Aorta (tissue), 5 donors: Measurements from ENCODE around the gene KDM4F. TPM values are rescaled to one million over a fixed set of nuclear protein-coding genes. Genes with fewer than 3 reads are reported as not detected.
A peak's percentile ranks its signal among the peaks of the same experiment; 100 is the strongest.

Experiments
- ATAC-seq: fragments of 200-7000 bp; cut with Tn5 transposase; one replicate; pipeline ENCODE4 v1.9.1; 2022; ENCODE audit warnings: moderate library complexity; ENCODE audit not compliant: low FRiP score
- DNase-seq, 2 donors: peaks; one replicate each; pipeline ENCODE4 v3.0.0-alpha.2; 2020
- H3K27ac ChIP-seq, 2 donors: one replicate each; pipeline ENCODE4 v1.5.1; 2013; ENCODE audit warnings: low read length in 2 of 2, mild to moderate bottlenecking in 2 of 2, moderate library complexity in 2 of 2, control low read depth in 1 of 2, inconsistent platforms in 1 of 2, low read depth in 1 of 2
- H3K27me3 ChIP-seq, 2 donors: one replicate each; pipeline ENCODE4 v1.6.1; 2013; ENCODE audit warnings: control low read depth in 1 of 2, low read length in 1 of 2, mild to moderate bottlenecking in 1 of 2, moderate library complexity in 1 of 2; ENCODE audit not compliant: insufficient read depth in 2 of 2, control insufficient read depth in 1 of 2
- H3K36me3 ChIP-seq, 2 donors: one replicate each; pipeline ENCODE4 v1.6.1; 2013; ENCODE audit warnings: control low read depth in 1 of 2, low read length in 1 of 2, mild to moderate bottlenecking in 1 of 2; ENCODE audit not compliant: insufficient read depth in 2 of 2, control insufficient read depth in 1 of 2
- H3K4me1 ChIP-seq, 2 donors: one replicate each; pipeline ENCODE4 v1.6.1; 2013; ENCODE audit warnings: low read length in 2 of 2, control low read depth in 1 of 2, mild to moderate bottlenecking in 1 of 2, moderate library complexity in 1 of 2; ENCODE audit not compliant: insufficient read depth in 2 of 2, control insufficient read depth in 1 of 2
- H3K4me3 ChIP-seq, 2 donors: one replicate each; pipeline ENCODE4 v1.5.1; 2013; ENCODE audit warnings: low read length in 2 of 2, control low read depth in 1 of 2, mild to moderate bottlenecking in 1 of 2
- H3K9me3 ChIP-seq: one replicate; pipeline ENCODE4 v1.6.1; 2013; ENCODE audit warnings: mild to moderate bottlenecking, low read length; ENCODE audit not compliant: control insufficient read depth
- whole genome bisulfite sequencing, 2 donors: extraction: QIAGEN DNeasy Blood & Tissue Kit; methylation state at CpG; one replicate each; pipeline ENCODE4 v1.1.7; 2013; 5-methylcytosine and 5-hydroxymethylcytosine counted together
- intact Hi-C, 2 donors: fragments of 100-400 bp; cut with DNase I; formaldehyde crosslinking; loops; one replicate each; pipeline versions ENCODE4 v1.14.2 to v1.15.0; 2022
- polyA plus RNA-seq, 2 donors: library from polyadenylated mRNA; stranded (reverse); fragments of 200-250 nt; gene quantifications; one replicate each; pipeline ENCODE4 v1.2.3, GENCODE V29; 2013
- total RNA-seq, 2 donors: library from RNA; stranded (reverse); fragmentation: NEBNext Ultra II Directional; extraction: Animal tissue kit (Norgen Biotek cat#: 25700); gene quantifications; one replicate each; pipeline ENCODE4 v1.2.1, GENCODE V29; 2021
- donor health status: healthy with polysubstance abuse.
- donor health status: Bipolar disorder and iron deficiency.
- donor health status: DM: no; HTN: no; CAD: no.
- donor health status: DM: no; HTN: no; CAD: no.
- donor health status: DM: yes; HTN: yes; CAD: no.

The KDM4F gene
- total and polyA plus RNA-seq, 4 donors: not detected

DNA sequence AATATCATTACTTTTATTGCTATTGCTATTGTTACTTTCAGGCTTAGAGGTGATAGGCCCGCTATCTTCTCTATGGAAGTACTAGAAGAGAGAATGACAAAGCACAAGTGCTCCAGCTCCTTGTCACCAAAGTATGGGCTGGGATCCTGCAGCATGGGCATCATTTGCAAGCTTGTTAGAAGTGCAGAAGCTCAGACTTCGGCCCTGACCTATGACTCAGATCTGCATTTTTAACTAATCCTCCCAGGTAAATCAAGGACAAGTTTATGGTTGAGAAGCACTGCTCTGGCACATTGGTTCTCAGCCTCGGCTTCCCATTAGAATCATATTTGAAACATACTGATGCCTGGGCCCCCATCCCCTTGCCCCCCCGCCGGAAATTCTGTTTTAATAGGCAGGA is 31.8 kb downstream of the KDM4F start:
- H3K9me3 ChIP-seq: no peaks in the 10 kb centered on the region
- 25 to 28% methylated on average over 5 of the region's 5 CpGs for WGBS, 2 donors

GRCh38 chr11:95081412-95081811 is 32.2 kb downstream of the KDM4F start:
- H3K27ac ChIP-seq: peak overlapping the region; percentile 52 to 98
- H3K36me3 ChIP-seq: no peaks in the 10 kb centered on the region
- ATAC-seq: peak; percentile 85
- DNase-seq: peak in 1 of 2 donors; percentile 68
- WGBS, 2 donors: 6 to 7% methylated on average over 4 of the region's 4 CpGs
- H3K27me3 ChIP-seq: no peaks in the 10 kb centered on the region
- H3K9me3 ChIP-seq: no peaks in the 10 kb centered on the region
- H3K4me3 ChIP-seq: no peak overlapping the region
- intact Hi-C loops: no loop called here
- peaks cover 9 to 11% of the 10 kb centered on the region in 2 donors for H3K4me1 ChIP-seq

More for the DNA sequence above, 31.8 kb downstream of the KDM4F start:
- Histone ChIP-seq H3K36me3 (no peaks in the 10 kb centered on the region), H3K27ac (peak overlapping the region; percentile 52 to 98), H3K4me1 (peaks cover 9 to 11% of the 10 kb centered on the region in 2 donors), H3K4me3 (no peak overlapping the region), H3K27me3 (no peaks in the 10 kb centered on the region)
- intact Hi-C loops: no loop called here
- DNase-seq (no peak), ATAC-seq (no peak)

- Histone ChIP-seq H3K27me3 (no peaks in the 10 kb centered on the region), H3K4me3 (no peak overlapping the region), H3K9me3 (no peaks in the 10 kb centered on the region), H3K36me3 (no peaks in the 10 kb centered on the region), H3K4me1 (peaks cover 8 to 9% of the 10 kb centered on the region in 2 donors), H3K27ac (peak overlapping the region; percentile 28 to 42)
- WGBS, 2 donors: 89 to 94% methylated on average over 2 of the region's 2 CpGs
- intact Hi-C loops: no loop called here
- DNase-seq (no peak), ATAC-seq (no peak)
Measured at GRCh38 chr11:95082576-95083001, 33.4 kb downstream of the KDM4F start.

DNA sequence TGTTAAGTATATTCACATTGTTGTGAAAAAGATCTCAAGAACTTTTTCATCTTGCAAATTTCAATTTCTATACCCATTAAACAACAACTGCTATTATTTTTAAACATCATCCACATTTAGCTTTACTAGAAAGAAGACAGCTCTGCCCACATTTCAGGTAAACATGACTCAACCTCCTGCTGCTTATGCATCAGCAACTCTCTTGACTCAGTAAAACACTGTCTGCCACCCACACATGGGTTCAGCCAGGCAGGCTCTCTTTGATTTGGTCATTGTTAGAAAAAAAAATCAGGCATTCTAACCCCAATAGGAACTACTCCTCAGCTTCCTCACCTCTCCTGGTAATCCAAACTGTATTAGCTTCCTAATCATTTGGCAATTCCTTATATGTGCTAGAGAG is 35.3 kb downstream of the KDM4F start:
- DNase-seq: no peak
- H3K27ac ChIP-seq: no peak overlapping the region

GRCh38 chr11:95085117-95085816 is 36.0 kb downstream of the KDM4F start:
- ATAC-seq (no peak), DNase-seq (no peak)
- Histone ChIP-seq H3K36me3 (no peaks in the 10 kb centered on the region), H3K4me3 (no peak overlapping the region), H3K4me1 (peaks cover 2 to 6% of the 10 kb centered on the region in 2 donors), H3K27ac (no peak overlapping the region), H3K27me3 (no peaks in the 10 kb centered on the region), H3K9me3 (no peaks in the 10 kb centered on the region)
- intact Hi-C loops: no loop called here
- WGBS, 2 donors: 91 to 94% methylated on average over 3 of the region's 3 CpGs

More for the DNA sequence above, 35.3 kb downstream of the KDM4F start:
- Histone ChIP-seq H3K4me1 (peaks cover 5 to 8% of the 10 kb centered on the region in 2 donors), H3K4me3 (no peak overlapping the region), H3K9me3 (no peaks in the 10 kb centered on the region), H3K27me3 (no peaks in the 10 kb centered on the region), H3K36me3 (no peaks in the 10 kb centered on the region)
- no peak for ATAC-seq
- intact Hi-C loops: no loop called here

DNA sequence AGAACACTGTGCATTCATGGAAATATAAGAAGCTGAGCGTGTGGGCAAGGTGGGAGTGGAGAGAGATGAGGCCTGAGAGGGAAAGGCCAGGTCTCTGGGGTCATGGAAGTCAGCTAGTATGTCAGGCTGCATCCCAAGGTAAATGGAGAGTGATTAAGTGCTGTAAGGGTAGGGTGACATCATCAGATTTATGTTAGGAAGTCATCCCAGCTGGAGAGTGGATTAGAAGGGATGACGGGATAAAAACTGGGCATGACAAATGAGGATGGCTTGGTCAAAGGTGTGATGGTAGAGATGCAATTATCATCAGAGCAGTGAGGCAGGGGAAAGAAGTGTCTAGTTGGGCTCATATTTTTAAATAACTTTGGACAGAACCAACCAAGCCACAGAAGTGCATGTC is 36.9 kb downstream of the KDM4F start:
- H3K27ac ChIP-seq: no peak overlapping the region
- 91 to 92% methylated on average over 2 of the region's 2 CpGs for WGBS, 2 donors
- H3K9me3 ChIP-seq: no peaks in the 10 kb centered on the region
- intact Hi-C loops: no loop called here
- DNase-seq (no peak), ATAC-seq (no peak)
- H3K27me3 ChIP-seq: no peaks in the 10 kb centered on the region
- H3K4me3 ChIP-seq: no peak overlapping the region
- no peaks in the 10 kb centered on the region for H3K36me3 ChIP-seq
- peaks cover 0 to 6% of the 10 kb centered on the region in 2 donors for H3K4me1 ChIP-seq

DNA sequence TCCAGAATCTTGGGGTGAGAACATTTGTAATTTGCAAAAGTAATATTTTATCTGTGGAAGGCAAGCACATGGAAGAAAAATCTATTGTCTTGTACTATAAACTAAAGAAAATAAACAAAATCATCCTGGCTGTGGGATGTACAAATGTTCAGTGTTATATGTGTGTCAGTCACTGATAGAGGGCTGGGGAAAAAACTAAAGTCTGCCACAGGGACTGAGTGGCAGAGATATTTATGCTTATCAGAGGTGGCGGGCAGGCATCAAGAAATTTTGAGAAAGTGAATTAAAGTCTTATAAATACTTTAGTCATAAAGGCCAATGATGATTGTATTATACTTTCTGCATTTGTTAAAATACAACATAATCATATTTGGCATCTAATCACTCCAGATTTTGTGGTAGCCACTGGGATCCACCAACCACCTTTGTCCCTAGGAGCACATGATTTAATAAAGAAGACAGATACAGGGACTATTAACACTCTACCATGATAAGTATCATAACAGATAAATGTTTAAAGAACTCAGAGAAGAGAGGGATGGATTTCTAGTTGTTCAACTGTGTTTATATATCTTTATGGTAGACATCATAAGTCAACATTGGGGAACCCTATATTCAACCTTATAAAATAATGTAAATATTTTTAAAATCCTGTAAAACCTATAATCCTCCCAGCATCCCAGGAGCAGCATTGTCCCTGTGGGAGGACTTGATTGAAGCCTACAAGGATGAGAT is 37.8 kb downstream of the KDM4F start:
- WGBS, 2 donors: 99 to 100% methylated on average over 1 of the region's 1 CpG
- Histone ChIP-seq H3K4me3 (no peak overlapping the region), H3K27me3 (no peaks in the 10 kb centered on the region), H3K36me3 (no peaks in the 10 kb centered on the region), H3K27ac (no peak overlapping the region), H3K4me1 (peaks cover 0 to 1% of the 10 kb centered on the region in 2 donors), H3K9me3 (no peaks in the 10 kb centered on the region)
- intact Hi-C loops: no loop called here
- no peak for DNase-seq
- ATAC-seq: no peak

- 11 to 12% methylated on average over 27 of the region's 27 CpGs for WGBS, 2 donors
Measured at GRCh38 chr11:95088946-95089619, 39.9 kb downstream of the KDM4F start.

More at GRCh38 chr11:95088946-95089619, 39.9 kb downstream of the KDM4F start:
- ATAC-seq (peak; percentile 82), DNase-seq (no peak)
- Histone ChIP-seq H3K27ac (peak overlapping the region in 1 of 2 donors; percentile 55), H3K27me3 (no peaks in the 10 kb centered on the region), H3K9me3 (no peaks in the 10 kb centered on the region), H3K4me3 (peak overlapping the region; percentile 78 to 84), H3K36me3 (no peaks in the 10 kb centered on the region), H3K4me1 (no peaks in the 10 kb centered on the region)
- intact Hi-C loops: no loop called here
